Brain microvascular endothelial cell (primary cell): Measurements from ENCODE around the gene RCC2.

Experiments used
- DNase-seq: peaks from one replicate; pipeline ENCODE4 v3.0.0-alpha.2; 2020
- H3K27ac ChIP-seq: fragments of 250-450 bp; sonication (Bioruptor Pico); 2 replicates; pipeline ENCODE4 v1.5.1; 2020; ENCODE audit warnings: mild to moderate bottlenecking, moderate library complexity
- H3K27me3 ChIP-seq: fragments of 250-450 bp; sonication (Bioruptor Pico); replicated peaks from 2 replicates; pipeline ENCODE4 v1.5.1; 2020; ENCODE audit warnings: mild to moderate bottlenecking
- H3K36me3 ChIP-seq: fragments of 250-450 bp; sonication (Bioruptor Pico); replicated peaks from 2 replicates; pipeline ENCODE4 v1.5.1; 2020; ENCODE audit warnings: mild to moderate bottlenecking
- H3K4me3 ChIP-seq: 2 replicates; pipeline ENCODE4 v1.5.1; 2011; ENCODE audit warnings: low read depth, mild to moderate bottlenecking, control low read depth, low read length, moderate library complexity
- CTCF ChIP-seq: IDR thresholded peaks from 2 replicates; pipeline ENCODE4 v1.5.1; 2011; ENCODE audit warnings: low read depth, mild to moderate bottlenecking, moderate library complexity, low read length, control low read depth, inconsistent platforms; ENCODE audit errors: missing control alignments
- in situ Hi-C: cut with HindIII; loops from 2 replicates; pipeline ENCODE4 v1.10.0; 2017; ENCODE audit warnings: low sequenced_read_pairs, low pct_ligation_motif_present

The RCC2 gene

GRCh38 chr1:17359031-17359430 is 80.4 kb downstream of the RCC2 start:
- in situ Hi-C loops = no loop called here
- Histone ChIP-seq H3K27ac (no peak overlapping the region), H3K4me3 (no peak overlapping the region), H3K27me3 (no peaks in the 10 kb centered on the region), H3K36me3 (no peaks in the 10 kb centered on the region)
- no peak for TF ChIP-seq CTCF
- no peak for DNase-seq

GRCh38 chr1:17358557-17358956 is 80.9 kb downstream of the RCC2 start:
- DNase-seq = no peak
- no peaks in the 10 kb centered on the region for H3K36me3 ChIP-seq
- H3K27me3 ChIP-seq = no peaks in the 10 kb centered on the region
- TF ChIP-seq CTCF = no peak
- no peak overlapping the region for H3K4me3 ChIP-seq
- in situ Hi-C loops = no loop called here
- no peak overlapping the region for H3K27ac ChIP-seq
